ENCODE results near the gene UBE2R2. TPM values are rescaled to one million over a fixed set of nuclear protein-coding genes. Genes with fewer than 3 reads are reported as not detected.

Gene UBE2R2
- total and polyA plus RNA-seq, 2 of the 4 experiments (the other 2 are of a cell fraction): 12.7 to 24.8 TPM

- no peaks in the 10 kb centered on the region for H3K9me3 ChIP-seq (ENCODE audit: control insufficient read depth, insufficient read depth, low read length)
- H4K20me1 ChIP-seq (ENCODE audit: insufficient read depth, low read length): peaks cover 65% of the 10 kb centered on the region
- CTCF ChIA-PET: no interaction called here
- H2AK5ac ChIP-seq (ENCODE audit: low read depth, low read length): no peak overlapping the region
- no peak overlapping the region for H4K91ac ChIP-seq (ENCODE audit: insufficient read depth, low read depth, low read length)
- H2BK5ac ChIP-seq (ENCODE audit: low read depth, low read length, poor library complexity, severe bottlenecking): no peak overlapping the region
- in situ Hi-C loops (cut with MboI; ENCODE audit: low sequenced_read_pairs) (no loop called here), dilution Hi-C loops (cut with HindIII; ENCODE audit: low sequenced_read_pairs, unreplicated experiment) (no loop called here), intact Hi-C loops (cut with micrococcal nuclease) (no loop called here)
- H3K23ac ChIP-seq (ENCODE audit: low read depth, low read length): no peak overlapping the region
- H3K9ac ChIP-seq (ENCODE audit: low read depth, low read length): no peak overlapping the region
- ATAC-seq (ENCODE audit: low read depth): no peak
- H2BK120ac ChIP-seq (ENCODE audit: low read depth, low read length): no peak overlapping the region
- POLR2A ChIA-PET (ENCODE audit: unreplicated experiment): no interaction called here
- peaks cover 10% of the 10 kb centered on the region for H3K9me1 ChIP-seq (ENCODE audit: insufficient read depth, low read length)
- H3K36me3 ChIP-seq (ENCODE audit: control insufficient read depth, insufficient read depth, low read length): peaks cover 5% of the 10 kb centered on the region
- H3K4ac ChIP-seq (ENCODE audit: low read depth, low read length): no peak overlapping the region
- no peak overlapping the region for H2BK15ac ChIP-seq (ENCODE audit: low read depth, low read length)
- no peak for TF ChIP-seq FOS (IDR thresholded peaks at IDR 0.05; ENCODE audit: low read depth, low read length)
- no peak for TF ChIP-seq POLR2A (IDR thresholded peaks at IDR 0.05; ENCODE audit: low read depth, low read length)
- TF ChIP-seq RFX5 (IDR thresholded peaks at IDR 0.05; ENCODE audit: low read depth, low read length): no peak
- TF ChIP-seq, protein P1, sequence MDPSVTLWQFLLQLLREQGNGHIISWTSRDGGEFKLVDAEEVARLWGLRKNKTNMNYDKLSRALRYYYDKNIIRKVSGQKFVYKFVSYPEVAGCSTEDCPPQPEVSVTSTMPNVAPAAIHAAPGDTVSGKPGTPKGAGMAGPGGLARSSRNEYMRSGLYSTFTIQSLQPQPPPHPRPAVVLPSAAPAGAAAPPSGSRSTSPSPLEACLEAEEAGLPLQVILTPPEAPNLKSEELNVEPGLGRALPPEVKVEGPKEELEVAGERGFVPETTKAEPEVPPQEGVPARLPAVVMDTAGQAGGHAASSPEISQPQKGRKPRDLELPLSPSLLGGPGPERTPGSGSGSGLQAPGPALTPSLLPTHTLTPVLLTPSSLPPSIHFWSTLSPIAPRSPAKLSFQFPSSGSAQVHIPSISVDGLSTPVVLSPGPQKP (IDR thresholded peaks at IDR 0.05; ENCODE audit: borderline replicate concordance, low read depth, low read length): no peak
- TF ChIP-seq RCOR1 (IDR thresholded peaks at IDR 0.05; ENCODE audit: insufficient replicate concordance, low read length): no peak
- TF ChIP-seq MAFK (IDR thresholded peaks at IDR 0.05; ENCODE audit: low read depth, low read length): no peak
- TF ChIP-seq, protein P2, sequence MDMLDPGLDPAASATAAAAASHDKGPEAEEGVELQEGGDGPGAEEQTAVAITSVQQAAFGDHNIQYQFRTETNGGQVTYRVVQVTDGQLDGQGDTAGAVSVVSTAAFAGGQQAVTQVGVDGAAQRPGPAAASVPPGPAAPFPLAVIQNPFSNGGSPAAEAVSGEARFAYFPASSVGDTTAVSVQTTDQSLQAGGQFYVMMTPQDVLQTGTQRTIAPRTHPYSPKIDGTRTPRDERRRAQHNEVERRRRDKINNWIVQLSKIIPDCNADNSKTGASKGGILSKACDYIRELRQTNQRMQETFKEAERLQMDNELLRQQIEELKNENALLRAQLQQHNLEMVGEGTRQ (IDR thresholded peaks at IDR 0.05; ENCODE audit: low read depth, low read length): no peak
- TF ChIP-seq CHD1 (IDR thresholded peaks at IDR 0.05; ENCODE audit: low read depth, low read length): no peak
- TF ChIP-seq, protein P3, sequence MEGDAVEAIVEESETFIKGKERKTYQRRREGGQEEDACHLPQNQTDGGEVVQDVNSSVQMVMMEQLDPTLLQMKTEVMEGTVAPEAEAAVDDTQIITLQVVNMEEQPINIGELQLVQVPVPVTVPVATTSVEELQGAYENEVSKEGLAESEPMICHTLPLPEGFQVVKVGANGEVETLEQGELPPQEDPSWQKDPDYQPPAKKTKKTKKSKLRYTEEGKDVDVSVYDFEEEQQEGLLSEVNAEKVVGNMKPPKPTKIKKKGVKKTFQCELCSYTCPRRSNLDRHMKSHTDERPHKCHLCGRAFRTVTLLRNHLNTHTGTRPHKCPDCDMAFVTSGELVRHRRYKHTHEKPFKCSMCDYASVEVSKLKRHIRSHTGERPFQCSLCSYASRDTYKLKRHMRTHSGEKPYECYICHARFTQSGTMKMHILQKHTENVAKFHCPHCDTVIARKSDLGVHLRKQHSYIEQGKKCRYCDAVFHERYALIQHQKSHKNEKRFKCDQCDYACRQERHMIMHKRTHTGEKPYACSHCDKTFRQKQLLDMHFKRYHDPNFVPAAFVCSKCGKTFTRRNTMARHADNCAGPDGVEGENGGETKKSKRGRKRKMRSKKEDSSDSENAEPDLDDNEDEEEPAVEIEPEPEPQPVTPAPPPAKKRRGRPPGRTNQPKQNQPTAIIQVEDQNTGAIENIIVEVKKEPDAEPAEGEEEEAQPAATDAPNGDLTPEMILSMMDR (conservative IDR thresholded peaks at IDR 0.05; ENCODE audit: low read depth, low read length): no peak
- TF ChIP-seq BHLHE40 (IDR thresholded peaks at IDR 0.05; ENCODE audit: low read depth, low read length): no peak
- TF ChIP-seq MAZ (IDR thresholded peaks at IDR 0.05; ENCODE audit: borderline replicate concordance, low read depth, low read length): no peak
- TF ChIP-seq NFE2L2 (IDR thresholded peaks at IDR 0.05; ENCODE audit: low read depth, low read length): no peak
- TF ChIP-seq CEBPB (IDR thresholded peaks at IDR 0.05; ENCODE audit: low read depth, low read length): no peak
- no peak for TF ChIP-seq MXI1 (IDR thresholded peaks at IDR 0.05; ENCODE audit: borderline replicate concordance, low read depth, low read length)
- no peak for TF ChIP-seq RAD21 (IDR thresholded peaks at IDR 0.05; ENCODE audit: low read length)
- no peak for TF ChIP-seq SMC3 (IDR thresholded peaks at IDR 0.05; ENCODE audit: low read depth, low read length)
- no peak overlapping the region for H3K56ac ChIP-seq (ENCODE audit: extremely low read depth, insufficient read depth, low read length)
- H2BK20ac ChIP-seq (ENCODE audit: low read depth, low read length): no peak overlapping the region
- peaks cover 31 to 74% of the 10 kb centered on the region in 2 experiments for H3K79me1 ChIP-seq (ENCODE audit: low read depth in 1 of 2, low read length in 2 of 2)
- no peak overlapping the region for H3K18ac ChIP-seq (ENCODE audit: low read depth, low read length)
- H3K14ac ChIP-seq (replicated peaks; ENCODE audit: low read depth, low read length): no peak overlapping the region
- H3K4me3 ChIP-seq (ENCODE audit: insufficient read depth, low read depth, low read length): no peak overlapping the region
- BruUV-seq (replicated peaks): no TSS peak
- no peak overlapping the region for H4K8ac ChIP-seq (ENCODE audit: low read depth in 2 of 2, low read length in 2 of 2)
- 100% methylated on average over 1 of the region's 3 CpGs; no CpG with 5 or more reads in 1 of the 2 experiments for WGBS, 2 experiments (ENCODE audit: extremely low coverage in 2 of 2, insufficient read length in 1 of 2)
- H3K27me3 ChIP-seq (ENCODE audit: control insufficient read depth, insufficient read depth, low read length): no peaks in the 10 kb centered on the region
- H2AK9ac ChIP-seq (replicated peaks; ENCODE audit: low read depth, low read length, poor library complexity): no peak overlapping the region
- no peak overlapping the region for H3K27ac ChIP-seq (ENCODE audit: insufficient read depth, low read length)
- no peak overlapping the region for H4K5ac ChIP-seq (ENCODE audit: low read depth, low read length)
- DNase-seq: no peak
- no peaks in the 10 kb centered on the region for H3K4me1 ChIP-seq (ENCODE audit: control insufficient read depth, insufficient read depth, low read length)
- no peak overlapping the region for H2AFZ ChIP-seq (replicated peaks; ENCODE audit: low read length, poor library complexity)
- H3K4me2 ChIP-seq (ENCODE audit: low read depth, low read length): no peak overlapping the region
Observed at GRCh38 chr9:33908114-33908513, 91.2 kb downstream of the UBE2R2 start.
